Renal cortical epithelial cell (primary cell): Measurements from ENCODE around the gene ATG7. TPM values are rescaled to one million over a fixed set of nuclear protein-coding genes. Genes with fewer than 3 reads are reported as not detected.

Source experiments
- total RNA-seq: library from RNA; depleted of rRNA; stranded (reverse); fragments of >200 nt; gene quantifications from 2 replicates; pipeline ENCODE4 v1.2.3, GENCODE V29; 2014

The ATG7 gene
- total RNA-seq, 1 donor from 2014 or later = 98.7 TPM

Other genes with a start within 250 kb of the ATG7 start
- 23.8 and 80.7 TPM in 2 replicates for gene HRH1, start 117.9 kb upstream of the ATG7 start, total RNA-seq